HepG2 (cell line): ENCODE measurements around the gene TLCD3B. TPM values are rescaled to one million over a fixed set of nuclear protein-coding genes. Genes with fewer than 3 reads are reported as not detected.

Experiments used
- ATF5 ChIP-seq: sonication (generic); formaldehyde crosslinking; IDR thresholded peaks from 2 replicates; pipeline ENCODE4 v1.4.0; 2020; ENCODE audit warnings: mild to moderate bottlenecking, low read depth, missing genetic modification reagents
- CSRNP2 ChIP-seq: sonication (generic); formaldehyde crosslinking; conservative IDR thresholded peaks from 2 replicates; pipeline ENCODE4 v1.8.0; 2022; ENCODE audit warnings: low read depth, missing genetic modification reagents
- GLI4 ChIP-seq: sonication (generic); formaldehyde crosslinking; IDR thresholded peaks from 2 replicates; pipeline ENCODE4 v1.5.1; 2020; ENCODE audit warnings: missing genetic modification reagents, mild to moderate bottlenecking, moderate library complexity, borderline replicate concordance
- ISX ChIP-seq: sonication (generic); formaldehyde crosslinking; conservative IDR thresholded peaks from 2 replicates; pipeline ENCODE4 v1.5.0; 2020; ENCODE audit warnings: missing genetic modification reagents
- MBD4 ChIP-seq: IDR thresholded peaks from 2 replicates; pipeline ENCODE4 v1.6.1; 2012; ENCODE audit warnings: low read length, inconsistent platforms, borderline replicate concordance
- MED1 ChIP-seq: sonication (generic); formaldehyde crosslinking; IDR thresholded peaks from 2 replicates; pipeline ENCODE4 v1.4.0; 2020; ENCODE audit warnings: missing genetic modification reagents
- ONECUT2 ChIP-seq: sonication (generic); formaldehyde crosslinking; IDR thresholded peaks from 2 replicates; pipeline ENCODE4 v1.4.0; 2020; ENCODE audit warnings: missing genetic modification reagents
- PCBP1 ChIP-seq: fragments of 200-400 bp; formaldehyde crosslinking; IDR thresholded peaks from 2 replicates; pipeline ENCODE4 v1.6.1; 2017; ENCODE audit warnings: mild to moderate bottlenecking, low read depth, low read length, borderline replicate concordance
- PRPF4 ChIP-seq: fragments of 200-400 bp; formaldehyde crosslinking; IDR thresholded peaks from 2 replicates; pipeline ENCODE4 v1.6.1; 2016; ENCODE audit warnings: low read length, low read depth; ENCODE audit not compliant: poor library complexity, severe bottlenecking
- RERE ChIP-seq: IDR thresholded peaks from 2 replicates; pipeline ENCODE4 v1.6.1; 2016; ENCODE audit warnings: low read depth, missing genetic modification reagents, missing compliant biosample characterization
- THAP7 ChIP-seq: sonication (generic); formaldehyde crosslinking; IDR thresholded peaks from 2 replicates; pipeline ENCODE4 v1.8.1; 2023; ENCODE audit warnings: mild to moderate bottlenecking, missing genetic modification reagents
- ZBTB8A ChIP-seq: sonication (generic); formaldehyde crosslinking; IDR thresholded peaks from 2 replicates; pipeline ENCODE4 v1.4.0; 2020; ENCODE audit warnings: mild to moderate bottlenecking, low read depth, missing genetic modification reagents, borderline replicate concordance
- ZFP91 ChIP-seq: sonication (generic); formaldehyde crosslinking; IDR thresholded peaks from 2 replicates; pipeline ENCODE4 v1.9.0; 2022; ENCODE audit warnings: missing genetic modification reagents, mild to moderate bottlenecking, borderline replicate concordance
- ZNF260 ChIP-seq: sonication (generic); formaldehyde crosslinking; IDR thresholded peaks from 2 replicates; pipeline ENCODE4 v1.4.0; 2020; ENCODE audit warnings: missing genetic modification reagents, low read depth, mild to moderate bottlenecking, borderline replicate concordance
- ZNF282 ChIP-seq: fragments of 450-650 bp; IDR thresholded peaks from 2 replicates; pipeline ENCODE4 v1.6.1; 2018; ENCODE audit not compliant: partially characterized antibody
- ZNF3 ChIP-seq: IDR thresholded peaks from 2 replicates; pipeline ENCODE4 v1.7.0; 2017; ENCODE audit warnings: inconsistent platforms
- ZNF616 ChIP-seq: sonication (generic); formaldehyde crosslinking; IDR thresholded peaks from 2 replicates; pipeline ENCODE4 v1.5.0; 2020; ENCODE audit warnings: low read depth, mild to moderate bottlenecking, missing genetic modification reagents
- ZNF691 ChIP-seq: sonication (generic); formaldehyde crosslinking; IDR thresholded peaks from 2 replicates; pipeline ENCODE4 v1.4.0; 2020; ENCODE audit warnings: missing genetic modification reagents, low read depth, mild to moderate bottlenecking, borderline replicate concordance
- ZSCAN20 ChIP-seq: sonication (generic); formaldehyde crosslinking; IDR thresholded peaks from 2 replicates; pipeline ENCODE4 v1.4.0; 2020; ENCODE audit warnings: missing genetic modification reagents, mild to moderate bottlenecking, borderline replicate concordance
- polyA plus RNA-seq, 8 experiments: library from polyadenylated mRNA; depleted of rRNA in 3 of 8; stranded (reverse) in 7 of 8; unstranded in 1 of 8; fragments of >200 nt; fragmentation: Illumina TruSeq in 4 of 8; extraction: Trizol in 4 of 8; gene quantifications; 2 replicates each; pipeline versions ENCODE4 v1.2.1 to v1.2.3, GENCODE V29; 2011 to 2016; ENCODE audit warnings: low read depth in 4 of 8, missing spikeins in 1 of 8, mixed read lengths in 1 of 8; ENCODE audit not compliant: insufficient read depth in 1 of 8
- total RNA-seq, 5 experiments: library from RNA; depleted of rRNA; stranded (reverse); fragments of >200 nt; fragmentation: Illumina TruSeq; extraction: Trizol; gene quantifications; 2 replicates each; pipeline ENCODE4 v1.2.3, GENCODE V29; 2016; ENCODE audit warnings: low read depth in 1 of 5

Gene TLCD3B
- total and polyA plus RNA-seq, 2 of the 13 experiments (the other 11 are each of a cell fraction or from before 2014, with no cell fraction given), result not detected

GRCh38 chr16:30064729-30065101 is 33.6 kb upstream of the TLCD3B start (continued):
- TF ChIP-seq ZNF260, result no peak
- no peak for TF ChIP-seq ZBTB8A
- no peak for TF ChIP-seq ZNF691
- TF ChIP-seq CSRNP2, result 0 out of 2 replicates have a peak, but pooled peaks have one; percentile 20
- 0 out of 2 replicates have a peak, but pooled peaks have one; percentile 15 for TF ChIP-seq GLI4 (CRISPR knock-in tag)
- TF ChIP-seq PRPF4, result no peak
- no peak for TF ChIP-seq MED1 (CRISPR knock-in tag)
- 0 out of 2 replicates have a peak, but pooled peaks have one; percentile 13 for TF ChIP-seq ATF5
- TF ChIP-seq ZNF616 (CRISPR knock-in tag), result no peak
- TF ChIP-seq RERE (CRISPR knock-in tag), result 0 out of 2 replicates have a peak, but pooled peaks have one; percentile 4
- TF ChIP-seq ZNF3, result no peak
- no peak for TF ChIP-seq ZFP91
- no peak for TF ChIP-seq ONECUT2
- TF ChIP-seq ZNF282, result no peak
- TF ChIP-seq MBD4, result no peak
- peak; percentile 36; the same call in 1 of the 2 replicates for TF ChIP-seq ZSCAN20 (CRISPR knock-in tag)
- no peak for TF ChIP-seq THAP7 (CRISPR knock-in tag)
- 0 out of 2 replicates have a peak, but pooled peaks have one; percentile 9 for TF ChIP-seq PCBP1
- 0 out of 2 replicates have a peak, but pooled peaks have one; percentile 66 for TF ChIP-seq ISX (CRISPR knock-in tag)
